A673 (cell line): ENCODE measurements around the gene GLT6D1.

Source experiments
- EZH2 ChIP-seq: fragments of 200-600 bp; sonication (generic); IDR thresholded peaks from 2 replicates; pipeline ENCODE4 v1.6.1; 2017; ENCODE audit warnings: borderline replicate concordance, low read depth, mild to moderate bottlenecking, mixed read lengths, antibody characterized with exemption, low read length; ENCODE audit not compliant: poor library complexity, severe bottlenecking
- TF ChIP-seq, protein P1 (sequence below): fragments of 300-800, 200-600 bp; sonication (generic); conservative IDR thresholded peaks from 2 replicates; pipeline ENCODE4 v1.5.1; 2017; ENCODE audit warnings: low read depth, mild to moderate bottlenecking, antibody characterized with exemption, low read length, moderate library complexity, mixed read lengths

DNA sequence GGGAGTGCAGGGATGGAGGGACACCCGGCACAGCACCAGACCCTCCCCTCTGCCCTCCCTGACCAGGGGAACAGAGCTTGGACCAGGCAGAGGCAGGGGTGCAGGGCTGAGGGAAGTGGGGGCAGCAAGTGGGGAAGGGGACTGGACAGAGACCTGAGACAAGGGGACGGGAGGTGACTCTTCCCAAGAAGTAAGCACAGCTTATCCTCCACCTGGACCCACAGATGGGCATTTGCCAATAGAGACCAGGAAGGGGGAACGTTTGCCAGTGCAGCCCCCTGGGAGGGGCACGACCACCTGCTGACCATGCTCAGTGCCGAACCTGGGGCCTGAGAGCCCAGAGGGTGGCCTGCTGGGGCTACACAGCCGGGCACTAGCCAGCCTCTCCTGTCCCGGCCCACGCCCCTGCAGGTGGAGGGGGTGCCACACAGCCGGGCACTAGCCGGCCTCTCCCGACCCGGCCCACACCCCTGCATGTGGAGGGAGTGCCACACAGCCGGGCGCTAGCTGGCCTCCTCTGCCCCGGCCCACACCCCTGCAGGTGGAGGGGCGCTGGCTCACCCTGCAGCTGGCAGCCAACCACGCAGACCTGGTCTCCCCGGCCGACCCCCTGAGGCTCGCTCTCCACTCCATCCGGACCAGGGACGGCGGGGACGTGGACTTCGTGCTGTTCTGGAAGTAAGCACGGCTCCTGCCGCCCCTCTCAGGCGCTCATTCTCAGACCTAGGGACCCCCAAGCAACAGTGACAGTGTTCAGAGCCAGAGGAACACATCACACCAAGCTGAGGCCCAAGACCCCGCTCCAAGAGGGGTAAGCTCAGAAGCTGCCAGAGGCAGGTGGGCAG, 24.3 kb downstream of the GLT6D1 start:
- no peak for TF ChIP-seq EZH2
- TF ChIP-seq, protein P1, sequence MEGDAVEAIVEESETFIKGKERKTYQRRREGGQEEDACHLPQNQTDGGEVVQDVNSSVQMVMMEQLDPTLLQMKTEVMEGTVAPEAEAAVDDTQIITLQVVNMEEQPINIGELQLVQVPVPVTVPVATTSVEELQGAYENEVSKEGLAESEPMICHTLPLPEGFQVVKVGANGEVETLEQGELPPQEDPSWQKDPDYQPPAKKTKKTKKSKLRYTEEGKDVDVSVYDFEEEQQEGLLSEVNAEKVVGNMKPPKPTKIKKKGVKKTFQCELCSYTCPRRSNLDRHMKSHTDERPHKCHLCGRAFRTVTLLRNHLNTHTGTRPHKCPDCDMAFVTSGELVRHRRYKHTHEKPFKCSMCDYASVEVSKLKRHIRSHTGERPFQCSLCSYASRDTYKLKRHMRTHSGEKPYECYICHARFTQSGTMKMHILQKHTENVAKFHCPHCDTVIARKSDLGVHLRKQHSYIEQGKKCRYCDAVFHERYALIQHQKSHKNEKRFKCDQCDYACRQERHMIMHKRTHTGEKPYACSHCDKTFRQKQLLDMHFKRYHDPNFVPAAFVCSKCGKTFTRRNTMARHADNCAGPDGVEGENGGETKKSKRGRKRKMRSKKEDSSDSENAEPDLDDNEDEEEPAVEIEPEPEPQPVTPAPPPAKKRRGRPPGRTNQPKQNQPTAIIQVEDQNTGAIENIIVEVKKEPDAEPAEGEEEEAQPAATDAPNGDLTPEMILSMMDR = no peak
